Measurements from ENCODE around the gene PLB1. TPM values are rescaled to one million over a fixed set of nuclear protein-coding genes. Genes with fewer than 3 reads are reported as not detected.

PLB1 gene
- polyA plus RNA-seq, 3 donors, result 20.2 to 35.8 (median 23.9) TPM

- H3K4me1 Mint-ChIP-seq, result peaks cover 31% of the 10 kb centered on the region
- H3K27ac Mint-ChIP-seq, result peak overlapping the region; percentile 76 to 96 (median 90)
- H4K20me1 ChIP-seq (ENCODE audit: insufficient read depth, low read length), result no peaks in the 10 kb centered on the region
- peak overlapping the region; percentile 31 to 81 for H3K27ac ChIP-seq (ENCODE audit: low read depth in 1 of 2, low read length in 2 of 2)
- H3K9me3 ChIP-seq (replicated peaks in 1 of 2; ENCODE audit: control insufficient read depth in 1 of 2, insufficient read depth in 1 of 2, low read length in 2 of 2), result no peaks in the 10 kb centered on the region
- H3K36me3 ChIP-seq (replicated peaks in 1 of 2; ENCODE audit: control insufficient read depth in 1 of 2, insufficient read depth in 2 of 2, low read length in 2 of 2), result no peaks in the 10 kb centered on the region
- no peaks in the 10 kb centered on the region for H3K27me3 Mint-ChIP-seq (ENCODE audit: low read depth in 3 of 3)
- H3K36me3 Mint-ChIP-seq, result peaks cover 0 to 2% of the 10 kb centered on the region in 2 donors
- intact Hi-C loops (cut with micrococcal nuclease), result no loop called here
- peaks cover 25 to 34% of the 10 kb centered on the region in 2 donors for H3K4me1 ChIP-seq (ENCODE audit: control insufficient read depth in 1 of 2, insufficient read depth in 2 of 2, low read length in 2 of 2)
- H2AFZ ChIP-seq (ENCODE audit: insufficient read depth, low read depth, low read length, poor library complexity, severe bottlenecking), result no peak overlapping the region
- no peak overlapping the region for H3K4me3 ChIP-seq (replicated peaks in 1 of 3; ENCODE audit: low read depth in 2 of 3, low read length in 3 of 3)
- no peaks in the 10 kb centered on the region for H3K27me3 ChIP-seq (ENCODE audit: control insufficient read depth in 2 of 2, insufficient read depth in 2 of 2, low read length in 2 of 2)
- DNase-seq, result peak; percentile 77 to 91 (median 82)
- H3K9ac ChIP-seq (ENCODE audit: insufficient read depth, low read length, poor library complexity, severe bottlenecking), result peak overlapping the region; percentile 10
- no peak overlapping the region for H3K4me3 Mint-ChIP-seq
- H3K4me2 ChIP-seq (replicated peaks; ENCODE audit: extremely low read depth, low read length, poor library complexity, severe bottlenecking), result no peak overlapping the region
- TF ChIP-seq CTCF (IDR thresholded peaks at IDR 0.05), result no peak
- H3K79me2 ChIP-seq (ENCODE audit: insufficient read depth, low read length), result no peaks in the 10 kb centered on the region
- WGBS (ENCODE audit: insufficient coverage), result 34% methylated on average over 8 of the region's 10 CpGs
- peaks cover 0 to 4% (median 0%) of the 10 kb centered on the region in 7 donors for H3K9me3 Mint-ChIP-seq
Measured at GRCh38 chr2:28583899-28584553, 88.2 kb downstream of the PLB1 start.

- Histone ChIP-seq H2AFZ (ENCODE audit: insufficient read depth, low read depth, low read length, poor library complexity, severe bottlenecking) (no peak overlapping the region), H3K27ac (ENCODE audit: low read depth in 1 of 2, low read length in 2 of 2) (no peak overlapping the region), H3K4me3 (replicated peaks in 1 of 3; ENCODE audit: low read depth in 2 of 3, low read length in 3 of 3) (no peak overlapping the region), H3K79me2 (ENCODE audit: insufficient read depth, low read length) (no peaks in the 10 kb centered on the region), H3K4me1 (ENCODE audit: control insufficient read depth in 1 of 2, insufficient read depth in 2 of 2, low read length in 2 of 2) (peaks cover 25 to 34% of the 10 kb centered on the region in 2 donors), H3K9ac (ENCODE audit: insufficient read depth, low read length, poor library complexity, severe bottlenecking) (no peak overlapping the region), H3K27me3 (ENCODE audit: control insufficient read depth in 2 of 2, insufficient read depth in 2 of 2, low read length in 2 of 2) (no peaks in the 10 kb centered on the region), H3K36me3 (replicated peaks in 1 of 2; ENCODE audit: control insufficient read depth in 1 of 2, insufficient read depth in 2 of 2, low read length in 2 of 2) (no peaks in the 10 kb centered on the region), H3K9me3 (replicated peaks in 1 of 2; ENCODE audit: control insufficient read depth in 1 of 2, insufficient read depth in 1 of 2, low read length in 2 of 2) (no peaks in the 10 kb centered on the region), H3K4me2 (replicated peaks; ENCODE audit: extremely low read depth, low read length, poor library complexity, severe bottlenecking) (no peak overlapping the region), H4K20me1 (ENCODE audit: insufficient read depth, low read length) (no peaks in the 10 kb centered on the region)
- intact Hi-C loops (cut with micrococcal nuclease), result no loop called here
- WGBS (ENCODE audit: insufficient coverage), result 59% methylated on average over 4 of the region's 7 CpGs
- no peak for DNase-seq
- Mint-ChIP-seq H3K27ac (peak overlapping the region in 2 of 7 donors; percentile 2 to 40), H3K36me3 (peaks cover 2 to 3% of the 10 kb centered on the region in 2 donors), H3K4me1 (peaks cover 31% of the 10 kb centered on the region), H3K9me3 (peaks cover 0 to 4% (median 0%) of the 10 kb centered on the region in 7 donors), H3K4me3 (no peak overlapping the region), H3K27me3 (ENCODE audit: low read depth in 3 of 3) (peaks cover 0 to 2% (median 2%) of the 10 kb centered on the region in 3 donors)
- no peak for TF ChIP-seq CTCF (IDR thresholded peaks at IDR 0.05)
Measured at GRCh38 chr2:28586867-28587266, 91.0 kb downstream of the PLB1 start.
